Keratinocyte (primary cell): ENCODE measurements around the gene RELT. TPM values are rescaled to one million over a fixed set of nuclear protein-coding genes. Genes with fewer than 3 reads are reported as not detected.

Experiments used
- DNase-seq: peaks from one replicate; pipeline ENCODE4 v3.0.0-alpha.2; 2011; ENCODE audit warnings: low read depth, missing footprints, low spot score
- FAIRE-seq: peaks from 2 replicates; lab custom pipeline; 2011; peaks lifted over from hg19 to GRCh38; lab: Jason Lieb, UNC
- H2AFZ ChIP-seq: 2 replicates; pipeline ENCODE4 v1.6.0; 2012; ENCODE audit warnings: low read length, control low read depth, inconsistent platforms; ENCODE audit not compliant: control insufficient read depth
- H3K27ac ChIP-seq: 2 replicates; pipeline ENCODE4 v1.5.1; 2011; ENCODE audit warnings: low read length; ENCODE audit not compliant: control insufficient read depth, insufficient read depth
- H3K27me3 ChIP-seq: 3 replicates; pipeline ENCODE4 v1.6.0; 2011; ENCODE audit warnings: low read length; ENCODE audit not compliant: control insufficient read depth, insufficient read depth; ENCODE audit errors: extremely low read depth
- H3K36me3 ChIP-seq, 2 experiments: 2 replicates in 1 of 2; 3 replicates in 1 of 2; pipeline ENCODE4 v1.5.1; 2011; ENCODE audit warnings: low read length in 2 of 2, mild to moderate bottlenecking in 1 of 2; ENCODE audit not compliant: control insufficient read depth in 2 of 2, insufficient read depth in 2 of 2; ENCODE audit errors: extremely low read depth in 1 of 2
- H3K4me1 ChIP-seq: 3 replicates; pipeline ENCODE4 v1.5.1; 2011; ENCODE audit warnings: low read length; ENCODE audit not compliant: control insufficient read depth, insufficient read depth; ENCODE audit errors: extremely low read depth
- H3K4me2 ChIP-seq: 3 replicates; pipeline ENCODE4 v1.6.0; 2011; ENCODE audit warnings: low read depth, low read length; ENCODE audit not compliant: control insufficient read depth, insufficient read depth; ENCODE audit errors: extremely low read depth
- H3K4me3 ChIP-seq, 3 experiments: fragments of 200-600 bp in 1 of 3; sonication (generic) in 1 of 3; 2 replicates in 2 of 3; 3 replicates in 1 of 3; pipeline ENCODE4 v1.5.1; 2011 to 2016; ENCODE audit warnings: low read length in 3 of 3, mild to moderate bottlenecking in 3 of 3, control low read depth in 2 of 3, inconsistent platforms in 1 of 3, low read depth in 1 of 3, mixed read lengths in 1 of 3, mixed run types in 1 of 3, moderate library complexity in 1 of 3; ENCODE audit not compliant: control insufficient read depth in 2 of 3, insufficient read depth in 2 of 3; ENCODE audit errors: extremely low read depth in 1 of 3
- H3K79me2 ChIP-seq: 2 replicates; pipeline ENCODE4 v1.6.0; 2012; ENCODE audit warnings: low read length; ENCODE audit not compliant: control insufficient read depth, insufficient read depth
- H3K9ac ChIP-seq: 3 replicates; pipeline ENCODE4 v1.6.0; 2011; ENCODE audit warnings: low read length; ENCODE audit not compliant: control insufficient read depth, insufficient read depth; ENCODE audit errors: extremely low read depth
- H3K9me1 ChIP-seq: 3 replicates; pipeline ENCODE4 v1.6.0; 2011; ENCODE audit warnings: low read length; ENCODE audit not compliant: control insufficient read depth, insufficient read depth; ENCODE audit errors: extremely low read depth
- H3K9me3 ChIP-seq: 2 replicates; pipeline ENCODE4 v1.5.1; 2012; ENCODE audit warnings: low read depth, low read length; ENCODE audit not compliant: control insufficient read depth
- H4K20me1 ChIP-seq: 3 replicates; pipeline ENCODE4 v1.6.0; 2011; ENCODE audit warnings: low read length; ENCODE audit not compliant: control insufficient read depth, insufficient read depth; ENCODE audit errors: extremely low read depth
- EZH2 ChIP-seq: IDR thresholded peaks from one replicate; pipeline ENCODE4 v1.6.1; 2012; ENCODE audit warnings: inconsistent platforms, mild to moderate bottlenecking, low read length, moderate library complexity
- dilution Hi-C: fragments of 300-500 bp; cut with MboI; formaldehyde crosslinking; loops from one replicate; pipeline ENCODE4 v1.7.0; 2020; ENCODE audit warnings: low sequenced_read_pairs; ENCODE audit not compliant: extremely low pct_ligation_motif_present
- polyA plus RNA-seq, 5 experiments: library from polyadenylated mRNA; depleted of rRNA in 3 of 5; stranded (reverse) in 3 of 5; stranded (forward) in 1 of 5; unstranded in 1 of 5; fragments of >200 nt; gene quantifications; 1 replicate in 1 of 5; 2 replicates in 3 of 5; 3 replicates in 1 of 5; pipeline versions ENCODE4 v1.2.1 to v1.2.3, GENCODE V29; 2011 to 2012; ENCODE audit warnings: missing spikeins in 2 of 5, low read depth in 1 of 5, low replicate concordance in 1 of 5
- TF ChIP-seq, protein P1 (sequence below), 3 experiments: IDR thresholded peaks in 1 of 3; conservative IDR thresholded peaks in 1 of 3; optimal IDR thresholded peaks in 1 of 3; 2 replicates in 2 of 3; 3 replicates in 1 of 3; pipeline versions ENCODE3 to v1.5.1; 2011; ENCODE audit warnings: low read length in 3 of 3, mild to moderate bottlenecking in 3 of 3, moderate library complexity in 2 of 3, control low read depth in 1 of 3, inconsistent platforms in 1 of 3; ENCODE audit not compliant: insufficient read depth in 2 of 3; ENCODE audit errors: extremely low read depth in 1 of 3

Gene RELT
- polyA plus RNA-seq, 1 donor (not counting 4 experiments of a cell fraction or from before 2014, with no cell fraction given), result 4.2 TPM

DNA sequence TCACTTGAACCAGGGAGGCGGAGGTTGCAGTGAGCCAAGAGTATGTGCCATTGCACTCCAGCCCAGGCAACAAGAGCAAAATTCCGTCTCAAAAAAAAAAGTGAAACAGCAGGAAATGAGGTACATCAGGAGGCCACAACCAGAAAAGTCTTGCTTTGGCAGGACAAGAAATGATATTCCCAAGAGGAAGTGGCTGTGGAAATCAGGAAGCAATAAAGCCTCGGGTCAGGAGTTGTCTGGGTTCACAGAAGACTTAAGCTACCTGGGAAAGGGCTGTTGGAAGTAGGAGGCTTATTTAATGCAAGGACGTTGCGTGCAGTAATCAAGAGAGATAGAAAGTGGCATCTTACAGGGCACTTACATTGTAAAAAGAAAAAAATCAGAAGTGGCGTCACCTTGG lies 9.2 kb upstream of the RELT start:
- Histone ChIP-seq H3K36me3 (peaks cover 0 to 6% of the 10 kb centered on the region in 2 experiments), H2AFZ (no peak overlapping the region), H3K9me1 (no peaks in the 10 kb centered on the region), H3K9ac (no peak overlapping the region), H3K79me2 (no peaks in the 10 kb centered on the region), H4K20me1 (no peaks in the 10 kb centered on the region), H3K4me3 (no peak overlapping the region), H3K27me3 (no peaks in the 10 kb centered on the region), H3K27ac (no peak overlapping the region), H3K4me1 (no peaks in the 10 kb centered on the region), H3K9me3 (no peaks in the 10 kb centered on the region), H3K4me2 (no peak overlapping the region)
- FAIRE-seq (no peak), DNase-seq (no peak)
- TF ChIP-seq, protein P1, sequence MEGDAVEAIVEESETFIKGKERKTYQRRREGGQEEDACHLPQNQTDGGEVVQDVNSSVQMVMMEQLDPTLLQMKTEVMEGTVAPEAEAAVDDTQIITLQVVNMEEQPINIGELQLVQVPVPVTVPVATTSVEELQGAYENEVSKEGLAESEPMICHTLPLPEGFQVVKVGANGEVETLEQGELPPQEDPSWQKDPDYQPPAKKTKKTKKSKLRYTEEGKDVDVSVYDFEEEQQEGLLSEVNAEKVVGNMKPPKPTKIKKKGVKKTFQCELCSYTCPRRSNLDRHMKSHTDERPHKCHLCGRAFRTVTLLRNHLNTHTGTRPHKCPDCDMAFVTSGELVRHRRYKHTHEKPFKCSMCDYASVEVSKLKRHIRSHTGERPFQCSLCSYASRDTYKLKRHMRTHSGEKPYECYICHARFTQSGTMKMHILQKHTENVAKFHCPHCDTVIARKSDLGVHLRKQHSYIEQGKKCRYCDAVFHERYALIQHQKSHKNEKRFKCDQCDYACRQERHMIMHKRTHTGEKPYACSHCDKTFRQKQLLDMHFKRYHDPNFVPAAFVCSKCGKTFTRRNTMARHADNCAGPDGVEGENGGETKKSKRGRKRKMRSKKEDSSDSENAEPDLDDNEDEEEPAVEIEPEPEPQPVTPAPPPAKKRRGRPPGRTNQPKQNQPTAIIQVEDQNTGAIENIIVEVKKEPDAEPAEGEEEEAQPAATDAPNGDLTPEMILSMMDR (optimal IDR thresholded peaks at IDR 0.05 in 1 of 3, IDR thresholded peaks at IDR 0.05 in 1 of 3, conservative IDR thresholded peaks at IDR 0.05 in 1 of 3; ENCODE audit: extremely low read depth in 1 of 3, insufficient read depth in 2 of 3, low read length in 3 of 3), result no peak
- dilution Hi-C loops, result no loop called here

DNA sequence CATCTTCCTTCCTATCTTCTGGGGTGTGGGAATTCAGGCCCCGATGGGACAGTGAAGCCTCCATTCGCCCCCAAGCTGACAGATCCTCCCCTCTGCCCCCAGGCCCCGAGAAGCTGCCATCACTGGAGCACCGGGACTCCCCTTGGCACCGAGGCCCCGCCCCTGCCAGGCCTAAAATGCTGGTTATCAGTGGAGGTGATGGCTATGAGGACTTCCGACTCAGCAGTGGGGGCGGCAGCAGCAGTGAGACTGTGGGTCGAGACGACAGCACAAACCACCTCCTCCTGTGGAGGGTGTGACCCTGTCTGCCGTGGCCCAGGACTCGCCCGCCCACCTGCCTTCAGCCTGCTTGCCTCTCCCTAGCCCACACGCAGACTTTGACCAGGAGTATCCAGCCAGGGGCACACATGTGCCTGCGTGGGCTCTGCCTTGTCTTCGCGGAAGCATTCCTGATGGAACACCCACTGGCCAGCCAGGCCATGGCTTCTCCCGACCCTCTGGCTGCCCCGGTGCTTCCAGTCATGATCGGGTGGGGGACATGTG lies 8.6 kb upstream of the RELT start:
- no peak for TF ChIP-seq EZH2
- FAIRE-seq (no peak), DNase-seq (no peak)
- Histone ChIP-seq H3K27ac (no peak overlapping the region), H3K9me1 (no peaks in the 10 kb centered on the region), H3K79me2 (no peaks in the 10 kb centered on the region), H3K4me3 (no peak overlapping the region), H2AFZ (no peak overlapping the region), H3K4me2 (no peak overlapping the region), H4K20me1 (no peaks in the 10 kb centered on the region), H3K36me3 (peaks cover 0 to 6% of the 10 kb centered on the region in 2 experiments), H3K27me3 (no peaks in the 10 kb centered on the region), H3K4me1 (no peaks in the 10 kb centered on the region), H3K9me3 (no peaks in the 10 kb centered on the region), H3K9ac (no peak overlapping the region)
- dilution Hi-C loops, result no loop called here
